Heart left ventricle (tissue), 13 donors: ENCODE data around the gene FOXN4.

ENCODE experiments used
- CTCF ChIP-seq, 12 donors: fragments of 200-600 bp; sonication (generic) in 4 of 12; IDR thresholded peaks; one replicate each; pipeline versions ENCODE4 v1.5.0 to v1.8.0; 2018 to 2022; ENCODE audit warnings: antibody characterized with exemption in 12 of 12, mild to moderate bottlenecking in 5 of 12
- POLR2A ChIP-seq, 2 donors: fragments of 450-650 bp; IDR thresholded peaks; one replicate each; pipeline ENCODE4 v1.6.1; 2017; ENCODE audit warnings: antibody characterized with exemption in 2 of 2, mild to moderate bottlenecking in 2 of 2, moderate library complexity in 2 of 2
- donor health status: ischemic (EF 13 %, LVEDD 7.1; RV severe dilation, severe dysfunction).
- donor health status: DM: no; HTN: yes; CAD: no.
- donor health status: DM: no; HTN: no; CAD: no.
- donor health status: ischemic (EF 25% LVEDD 6.9; RV normal size, moderate dysfunction).
- donor health status: ischemic (EF 25% LVEDD 5.7; RV mildly dilated, moderate dysfunction).
- donor health status: ischemic (EF 35%, LVEDD 5.7; RV mildly dilated, moderate dysfunction).
- donor health status: nonischemic (EF 11% LVEDD 7.7; RV severe dilation, severe dysfunction).
- donor health status: DM: yes; HTN: yes; CAD: no.
- donor health status: PGD.
- donor health status: ischemic (EF 29% LVEDD 5.4; RV normal size, mild dysfunction).
- donor health status: nonischemic (EF 23%, LVEDD 6.1; RV moderate dilation, normal function).

- TF ChIP-seq CTCF (IDR thresholded peaks at IDR 0.05) (no peak), POLR2A (IDR thresholded peaks at IDR 0.05) (no peak)
Measured at GRCh38 chr12:109261087-109261486, 48.0 kb downstream of the FOXN4 start.
